HG03066 (cell line): Measurements from ENCODE around the gene APOBEC4.

Experiments
- ATAC-seq: cut with Tn5 transposase; IDR thresholded peaks from one replicate; pipeline ENCODE4 v1.9.1; 2021; ENCODE audit warnings: low read depth; ENCODE audit not compliant: unreplicated experiment

APOBEC4 gene

GRCh38 chr1:183675381-183675780 is 22.3 kb upstream of the APOBEC4 start:
- ATAC-seq = no peak

GRCh38 chr1:183674886-183675285 is 21.8 kb upstream of the APOBEC4 start:
- ATAC-seq = no peak

- ATAC-seq = no peak
Measured at GRCh38 chr1:183674339-183674738, 21.2 kb upstream of the APOBEC4 start.

GRCh38 chr1:183673605-183674323 is 20.6 kb upstream of the APOBEC4 start:
- no peak for ATAC-seq

GRCh38 chr1:183670169-183670568 is 17.1 kb upstream of the APOBEC4 start:
- ATAC-seq = no peak

GRCh38 chr1:183656355-183656754 is 3.2 kb upstream of the APOBEC4 start:
- ATAC-seq = no peak

- peak; percentile 76 for ATAC-seq
Measured at GRCh38 chr1:183655562-183656075, 2.5 kb upstream of the APOBEC4 start.

- no peak for ATAC-seq
Measured at GRCh38 chr1:183654706-183655105, 1.6 kb upstream of the APOBEC4 start.

- ATAC-seq = no peak
Measured at GRCh38 chr1:183653876-183654451, 848 bp upstream of the APOBEC4 start.

- no peak for ATAC-seq
Measured at GRCh38 chr1:183653462-183653794, 312 bp upstream of the APOBEC4 start.

- no peak for ATAC-seq
Measured at GRCh38 chr1:183652107-183652506, 1.0 kb downstream of the APOBEC4 start.

- ATAC-seq = no peak
Measured at GRCh38 chr1:183651612-183652011, 1.5 kb downstream of the APOBEC4 start.

GRCh38 chr1:183648042-183648441 is 5.1 kb downstream of the APOBEC4 start:
- no peak for ATAC-seq

- no peak for ATAC-seq
Measured at GRCh38 chr1:183646776-183647175, 6.3 kb downstream of the APOBEC4 start.

GRCh38 chr1:183645531-183645930 is 7.6 kb downstream of the APOBEC4 start:
- ATAC-seq = no peak

- ATAC-seq = no peak
Measured at GRCh38 chr1:183642166-183642565, 10.9 kb downstream of the APOBEC4 start.

GRCh38 chr1:183640193-183640592 is 12.9 kb downstream of the APOBEC4 start:
- no peak for ATAC-seq

GRCh38 chr1:183638649-183639387 is 14.3 kb downstream of the APOBEC4 start:
- no peak for ATAC-seq

- ATAC-seq = no peak
Measured at GRCh38 chr1:183636783-183637182, 16.3 kb downstream of the APOBEC4 start.

GRCh38 chr1:183636334-183636682 is 16.8 kb downstream of the APOBEC4 start:
- ATAC-seq = no peak

GRCh38 chr1:183635606-183636333 is 17.3 kb downstream of the APOBEC4 start, which contains the start of gene ARPC5:
ARPC5 (minus strand) TSS chr1:183635783; CDS start chr1:183635659, 124 bp downstream.
- ATAC-seq = peak; percentile 77
